Measurements from ENCODE around the gene USH2A. TPM values are rescaled to one million over a fixed set of nuclear protein-coding genes. Genes with fewer than 3 reads are reported as not detected.

USH2A gene
- total RNA-seq, 1 experiment from 2014 or later: not detected

DNA sequence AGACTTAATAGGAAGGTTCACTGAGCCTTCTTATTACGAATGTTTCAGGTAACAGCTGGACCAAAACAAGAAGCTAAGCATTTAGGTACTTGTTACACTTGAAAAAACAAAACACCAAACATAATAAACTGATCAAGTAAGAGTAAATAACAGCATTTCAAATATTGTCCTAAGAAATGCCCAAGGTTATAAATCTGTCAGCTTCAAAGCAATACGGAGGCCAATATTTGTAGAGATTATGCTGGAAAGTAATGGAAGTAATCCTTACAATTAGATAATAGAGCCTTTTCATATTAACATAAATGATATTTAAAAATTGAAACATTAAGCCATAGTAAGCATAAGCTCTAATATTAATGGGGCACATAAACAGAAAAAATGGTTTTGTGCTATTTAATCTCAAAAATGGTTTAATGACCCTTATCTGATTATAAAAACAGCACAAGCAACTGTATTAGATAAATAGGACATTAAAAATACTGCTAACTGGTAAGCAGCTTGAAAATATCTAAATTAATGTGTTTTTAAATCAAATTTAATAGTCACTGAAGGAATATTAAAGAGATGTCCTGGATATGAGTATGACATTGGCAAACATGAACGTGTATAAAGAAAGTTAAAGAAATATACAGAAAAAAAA lies 43.0 kb upstream of the USH2A start:
- Histone ChIP-seq H3K36me3 (ENCODE audit: control insufficient read depth in 1 of 2, insufficient read depth in 2 of 2, low read length in 2 of 2) (no peaks in the 10 kb centered on the region), H3K79me2 (ENCODE audit: insufficient read depth, low read length) (no peaks in the 10 kb centered on the region), H3K27ac (ENCODE audit: low read depth, low read length) (no peak overlapping the region), H3K27me3 (ENCODE audit: insufficient read depth, low read length) (no peaks in the 10 kb centered on the region), H4K20me1 (ENCODE audit: insufficient read depth) (no peaks in the 10 kb centered on the region), H3K4me1 (ENCODE audit: control insufficient read depth in 1 of 2, insufficient read depth in 2 of 2, low read length in 2 of 2) (no peaks in the 10 kb centered on the region), H3K9me2 (ENCODE audit: insufficient read depth) (no peaks in the 10 kb centered on the region), H3K4me2 (ENCODE audit: low read length) (no peak overlapping the region), H2AFZ (ENCODE audit: low read depth, low read length, poor library complexity, severe bottlenecking) (no peak overlapping the region), H3K9ac (ENCODE audit: low read length) (no peak overlapping the region), H3K4me3 (replicated peaks in 1 of 2; ENCODE audit: low read depth in 1 of 2, low read length in 2 of 2) (no peak overlapping the region), H3K9me3 (ENCODE audit: control insufficient read depth in 1 of 2, insufficient read depth in 1 of 2, low read depth in 1 of 2, low read length in 2 of 2) (no peaks in the 10 kb centered on the region)
- ChIA-PET POLR2A (no interaction called here), CTCF (no interaction called here), RAD21 (ENCODE audit: low non-redundant PET in 1 of 2, low total read pairs in 2 of 2, uncharacterized antibody in 2 of 2, unreplicated experiment in 2 of 2) (no interaction called here)
- no TSS peak for BruUV-seq (replicated peaks)
- intact Hi-C loops (cut with micrococcal nuclease): no loop called here
- ATAC-seq (no peak), DNase-seq (ENCODE audit: low read depth, low spot score) (no peak)
- TF ChIP-seq CEBPB (IDR thresholded peaks at IDR 0.05; ENCODE audit: low read depth) (no peak), FOSL1 (IDR thresholded peaks at IDR 0.05; ENCODE audit: low read depth) (no peak), EZH2phosphoT487 (IDR thresholded peaks at IDR 0.05; ENCODE audit: borderline replicate concordance) (no peak), ELF1 (IDR thresholded peaks at IDR 0.05; ENCODE audit: borderline replicate concordance, low read depth) (no peak), EZH2 (IDR thresholded peaks at IDR 0.05) (no peak), JUND (IDR thresholded peaks at IDR 0.05) (no peak), POLR2A (IDR thresholded peaks at IDR 0.05; ENCODE audit: borderline replicate concordance, extremely low read depth, insufficient read depth, insufficient read length) (no peak), CBX3 (IDR thresholded peaks at IDR 0.05; ENCODE audit: low read depth) (no peak), ZFX (IDR thresholded peaks at IDR 0.05) (no peak), SRF (IDR thresholded peaks at IDR 0.05; ENCODE audit: low read depth) (no peak), POLR2AphosphoS5 (IDR thresholded peaks at IDR 0.05; ENCODE audit: low read depth, low read length) (no peak), EGR1 (IDR thresholded peaks at IDR 0.05; ENCODE audit: low read depth) (no peak), RAD21 (IDR thresholded peaks at IDR 0.05; ENCODE audit: low read depth) (no peak)
- TF ChIP-seq, protein P1, sequence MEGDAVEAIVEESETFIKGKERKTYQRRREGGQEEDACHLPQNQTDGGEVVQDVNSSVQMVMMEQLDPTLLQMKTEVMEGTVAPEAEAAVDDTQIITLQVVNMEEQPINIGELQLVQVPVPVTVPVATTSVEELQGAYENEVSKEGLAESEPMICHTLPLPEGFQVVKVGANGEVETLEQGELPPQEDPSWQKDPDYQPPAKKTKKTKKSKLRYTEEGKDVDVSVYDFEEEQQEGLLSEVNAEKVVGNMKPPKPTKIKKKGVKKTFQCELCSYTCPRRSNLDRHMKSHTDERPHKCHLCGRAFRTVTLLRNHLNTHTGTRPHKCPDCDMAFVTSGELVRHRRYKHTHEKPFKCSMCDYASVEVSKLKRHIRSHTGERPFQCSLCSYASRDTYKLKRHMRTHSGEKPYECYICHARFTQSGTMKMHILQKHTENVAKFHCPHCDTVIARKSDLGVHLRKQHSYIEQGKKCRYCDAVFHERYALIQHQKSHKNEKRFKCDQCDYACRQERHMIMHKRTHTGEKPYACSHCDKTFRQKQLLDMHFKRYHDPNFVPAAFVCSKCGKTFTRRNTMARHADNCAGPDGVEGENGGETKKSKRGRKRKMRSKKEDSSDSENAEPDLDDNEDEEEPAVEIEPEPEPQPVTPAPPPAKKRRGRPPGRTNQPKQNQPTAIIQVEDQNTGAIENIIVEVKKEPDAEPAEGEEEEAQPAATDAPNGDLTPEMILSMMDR (IDR thresholded peaks at IDR 0.05 in 2 of 3, conservative IDR thresholded peaks at IDR 0.05 in 1 of 3; ENCODE audit: borderline replicate concordance in 1 of 3, insufficient read depth in 1 of 3, low read depth in 2 of 3, low read length in 2 of 3): no peak
- TF ChIP-seq, protein P2, sequence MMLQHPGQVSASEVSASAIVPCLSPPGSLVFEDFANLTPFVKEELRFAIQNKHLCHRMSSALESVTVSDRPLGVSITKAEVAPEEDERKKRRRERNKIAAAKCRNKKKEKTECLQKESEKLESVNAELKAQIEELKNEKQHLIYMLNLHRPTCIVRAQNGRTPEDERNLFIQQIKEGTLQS (IDR thresholded peaks at IDR 0.05): no peak
- TF ChIP-seq, protein P3, sequence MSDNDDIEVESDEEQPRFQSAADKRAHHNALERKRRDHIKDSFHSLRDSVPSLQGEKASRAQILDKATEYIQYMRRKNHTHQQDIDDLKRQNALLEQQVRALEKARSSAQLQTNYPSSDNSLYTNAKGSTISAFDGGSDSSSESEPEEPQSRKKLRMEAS (IDR thresholded peaks at IDR 0.05): no peak

Data from HCT116 (cell line).